Glutamatergic neuron (in vitro differentiated cells): Measurements from ENCODE around the gene PCBP4. TPM values are rescaled to one million over a fixed set of nuclear protein-coding genes. Genes with fewer than 3 reads are reported as not detected.

Experiments used
- DNase-seq: peaks from one replicate; pipeline ENCODE4 v3.0.0; 2022
- H3K27ac Mint-ChIP-seq: one replicate; pipeline ENCODE4 v1.8.0; 2020; ENCODE audit warnings: mild to moderate bottlenecking, mixed read lengths, inconsistent platforms; ENCODE audit not compliant: unreplicated experiment
- H3K27me3 Mint-ChIP-seq: one replicate; pipeline ENCODE4 v1.8.0; 2020; ENCODE audit warnings: mild to moderate bottlenecking, moderate library complexity, mixed read lengths, inconsistent platforms; ENCODE audit not compliant: unreplicated experiment
- H3K36me3 Mint-ChIP-seq: one replicate; pipeline ENCODE4 v1.8.0; 2020; ENCODE audit warnings: mild to moderate bottlenecking, mixed read lengths, inconsistent platforms; ENCODE audit not compliant: unreplicated experiment
- H3K4me1 Mint-ChIP-seq: one replicate; pipeline ENCODE4 v1.8.0; 2020; ENCODE audit warnings: mild to moderate bottlenecking, low read depth, mixed read lengths, inconsistent platforms; ENCODE audit not compliant: unreplicated experiment
- H3K4me3 Mint-ChIP-seq: one replicate; pipeline ENCODE4 v1.8.0; 2020; ENCODE audit warnings: mild to moderate bottlenecking, mixed read lengths, inconsistent platforms; ENCODE audit not compliant: unreplicated experiment
- H3K9me3 Mint-ChIP-seq: one replicate; pipeline ENCODE4 v1.8.0; 2020; ENCODE audit warnings: mild to moderate bottlenecking, moderate library complexity, mixed read lengths, inconsistent platforms; ENCODE audit not compliant: unreplicated experiment
- CTCF ChIP-seq: fragments of 200-600 bp; sonication (generic); IDR thresholded peaks from one replicate; pipeline ENCODE4 v1.5.0; 2021; ENCODE audit not compliant: partially characterized antibody, unreplicated experiment
- total RNA-seq: library from RNA; stranded (reverse); fragmentation: NEBNext Ultra II Directional; extraction: Animal tissue kit (Norgen Biotek cat#: 25700); gene quantifications from one replicate; pipeline ENCODE4 v1.2.1, GENCODE V29; 2021; ENCODE audit not compliant: unreplicated experiment

PCBP4 gene
- total RNA-seq, 1 donor from 2014 or later: 1,577 TPM

DNA sequence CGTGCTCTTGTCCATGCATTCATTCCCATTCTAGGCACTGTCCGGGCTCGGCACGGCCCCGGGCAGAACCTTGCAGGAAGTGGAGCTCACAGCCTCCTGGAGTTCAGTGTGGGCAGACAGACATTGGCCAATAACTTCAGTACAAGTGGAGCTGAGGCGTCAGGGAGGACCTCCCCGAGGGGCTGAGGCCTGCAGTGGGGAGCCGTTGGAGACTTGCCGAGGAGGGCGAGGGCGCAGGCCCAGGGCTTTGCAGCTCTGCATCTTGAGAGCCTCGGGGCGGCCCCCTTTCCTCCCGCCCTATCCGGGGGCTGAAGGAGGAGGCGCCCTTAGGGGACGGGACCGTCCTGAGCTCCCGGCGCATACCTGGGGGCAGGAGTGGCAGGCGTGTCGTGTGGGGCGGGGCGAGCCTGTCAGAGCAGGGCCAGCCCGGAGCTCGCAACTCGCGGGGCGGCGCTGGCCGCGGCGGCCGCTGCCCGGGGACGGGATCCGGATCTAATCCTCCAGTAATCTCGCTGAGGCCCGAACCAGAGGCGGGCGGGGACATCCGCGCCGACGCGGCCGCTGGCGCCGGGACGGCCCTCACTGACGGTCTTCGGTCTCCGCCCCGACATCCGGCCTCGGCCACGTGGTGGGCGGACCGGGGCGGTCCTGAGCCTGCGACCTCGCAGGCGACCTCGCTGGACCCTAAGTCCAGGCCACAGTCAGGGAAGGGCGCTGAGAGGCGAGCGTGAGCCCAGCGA, 15.8 kb upstream of the PCBP4 start, which contains the start of gene ACY1:
ACY1 (plus strand) TSS at position 698 of the 740 bp plus-strand sequence. CDS start 530 bp downstream, outside the sequence.
- peak; percentile 83 for DNase-seq
- TF ChIP-seq CTCF: peak; percentile 53
- H3K27me3 Mint-ChIP-seq: no peaks in the 10 kb centered on the region
- no peaks in the 10 kb centered on the region for H3K36me3 Mint-ChIP-seq
- H3K9me3 Mint-ChIP-seq: no peaks in the 10 kb centered on the region
- H3K4me1 Mint-ChIP-seq: peaks cover 5% of the 10 kb centered on the region
- peak within 1 kb of the TSS; percentile 86 for H3K4me3 Mint-ChIP-seq
- H3K27ac Mint-ChIP-seq: peak within 1 kb of the TSS; percentile 85

DNA sequence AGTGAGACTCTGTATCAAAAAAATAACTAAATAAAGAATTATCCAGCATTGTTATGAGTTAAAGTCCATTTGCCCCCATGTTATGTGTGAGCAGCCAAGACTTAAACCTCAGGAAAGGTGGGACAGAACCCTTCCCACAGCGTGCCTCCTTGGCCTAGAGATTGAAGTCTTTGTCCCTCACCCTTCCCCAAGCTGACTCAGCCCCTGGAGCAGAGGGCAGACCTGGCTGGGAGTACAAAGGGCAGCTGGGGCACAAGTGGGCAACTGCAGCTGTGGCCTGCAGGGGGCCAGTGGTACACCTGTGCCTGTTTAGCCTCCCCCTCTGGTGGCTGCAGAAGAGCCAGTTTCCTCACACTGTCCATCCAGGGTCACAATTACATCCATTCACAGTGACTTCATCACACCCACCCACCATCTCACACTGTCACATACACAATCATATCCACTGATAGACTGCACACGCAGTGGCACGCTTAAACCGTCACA, 15.1 kb upstream of the PCBP4 start:
- Mint-ChIP-seq H3K27me3 (peaks cover 1% of the 10 kb centered on the region), H3K36me3 (no peaks in the 10 kb centered on the region), H3K27ac (peak overlapping the region; percentile 85), H3K4me1 (peaks cover 5% of the 10 kb centered on the region), H3K9me3 (no peaks in the 10 kb centered on the region), H3K4me3 (peak overlapping the region; percentile 86)
- peak; percentile 65 for TF ChIP-seq CTCF
- DNase-seq: no peak

- no peak for DNase-seq
- Mint-ChIP-seq H3K36me3 (no peaks in the 10 kb centered on the region), H3K27ac (no peak overlapping the region), H3K4me3 (no peak overlapping the region), H3K27me3 (peaks cover 7% of the 10 kb centered on the region), H3K9me3 (peaks cover 6% of the 10 kb centered on the region), H3K4me1 (peaks cover 11% of the 10 kb centered on the region)
- no peak for TF ChIP-seq CTCF
These were observed 13.0 kb upstream of the PCBP4 start for GRCh38 chr3:51980253-51980652.

DNA sequence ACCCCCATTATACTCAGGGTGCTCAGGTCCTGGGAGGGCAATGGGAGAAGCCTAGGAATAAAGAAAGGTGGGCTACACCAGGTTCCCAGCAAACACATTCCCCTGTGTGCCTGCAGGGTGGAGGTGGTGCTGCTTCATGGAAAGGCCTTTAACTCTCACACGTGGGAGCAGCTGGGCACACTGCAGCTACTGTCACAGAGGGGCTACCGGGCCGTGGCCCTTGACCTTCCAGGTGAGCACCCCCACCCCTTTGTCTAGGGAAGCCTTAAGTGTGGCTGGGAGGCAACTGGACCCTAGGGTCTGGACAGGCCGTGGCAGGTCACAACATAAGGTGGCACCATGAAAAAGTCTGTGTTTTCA, 10.9 kb upstream of the PCBP4 start:
- DNase-seq: no peak
- Mint-ChIP-seq H3K4me3 (no peak overlapping the region), H3K4me1 (peaks cover 16% of the 10 kb centered on the region), H3K36me3 (no peaks in the 10 kb centered on the region), H3K27me3 (peaks cover 12% of the 10 kb centered on the region), H3K27ac (no peak overlapping the region), H3K9me3 (peaks cover 8% of the 10 kb centered on the region)
- no peak for TF ChIP-seq CTCF

DNA sequence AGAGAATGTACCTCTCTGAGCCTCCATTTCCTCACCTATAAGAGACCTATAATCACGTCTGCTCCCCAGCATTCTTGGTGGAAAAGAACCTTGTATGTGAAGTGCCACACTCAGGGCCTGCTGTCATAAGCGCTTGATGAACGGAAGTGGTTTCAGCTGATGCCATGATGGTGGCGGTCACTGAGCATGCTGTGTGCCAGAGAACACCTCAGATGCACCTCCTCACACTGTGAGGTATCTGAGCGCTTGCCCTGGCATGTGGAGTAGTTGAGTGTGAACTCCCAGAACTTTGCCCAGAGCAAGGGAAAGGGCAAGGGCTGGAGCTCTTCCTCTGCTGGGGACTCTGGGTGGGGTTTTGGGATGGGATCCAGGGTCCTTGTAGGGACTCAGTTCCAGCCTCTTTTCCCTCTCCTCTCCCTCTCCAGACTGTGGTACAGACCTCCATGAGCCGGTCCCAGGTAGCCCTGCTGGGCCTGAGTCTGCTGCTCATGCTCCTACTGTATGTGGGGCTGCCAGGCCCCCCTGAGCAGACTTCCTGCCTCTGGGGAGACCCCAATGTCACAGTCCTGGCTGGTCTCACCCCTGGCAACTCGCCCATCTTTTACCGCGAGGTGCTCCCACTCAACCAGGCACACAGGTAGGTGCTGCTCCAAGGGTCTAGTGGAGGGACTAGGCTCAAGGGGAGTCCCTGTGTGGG, 10.3 kb upstream of the PCBP4 start:
- Mint-ChIP-seq H3K27me3 (peaks cover 12% of the 10 kb centered on the region), H3K27ac (no peak overlapping the region), H3K36me3 (no peaks in the 10 kb centered on the region), H3K4me1 (peaks cover 14% of the 10 kb centered on the region), H3K4me3 (peak overlapping the region; percentile 52), H3K9me3 (peaks cover 8% of the 10 kb centered on the region)
- DNase-seq: no peak
- TF ChIP-seq CTCF: no peak
